ENCODE results near the gene PSMA1. TPM values are rescaled to one million over a fixed set of nuclear protein-coding genes. Genes with fewer than 3 reads are reported as not detected.
A peak's percentile ranks its signal among the peaks of the same experiment; 100 is the strongest.
"Not testable (repeated sequence)": the region's sequence is repeated elsewhere in the genome, so short reads cannot be mapped to it uniquely, and the experiment has no call there.

Gene PSMA1
- polyA plus RNA-seq (ENCODE audit: insufficient read length in 10 of 10) = 100 to 1,000 TPM; 108 to 153 (median 132) TPM
- long read RNA-seq, donor 1, transcript PSMA1-201 (10 exons, 1,505 nt) = major isoform, 59 of 80 reads
- long read RNA-seq, donor 1, partial matches to known transcripts = 14 of 80 reads
- long read RNA-seq, donor 1, other reads (novel, unspliced or antisense) = 5 of 80 reads
- long read RNA-seq, donor 2, transcript PSMA1-201 (10 exons, 1,505 nt) = major isoform, 37 of 60 reads
- long read RNA-seq, donor 2, partial matches to known transcripts = 19 of 60 reads
- long read RNA-seq, donor 2, other reads (novel, unspliced or antisense) = 0 of 60 reads
- long read RNA-seq, donor 3 = 0 reads
- long read RNA-seq, donor 4, transcript PSMA1-201 (10 exons, 1,505 nt) = major isoform, 40 of 52 reads
- long read RNA-seq, donor 4, partial matches to known transcripts = 8 of 52 reads
- long read RNA-seq, donor 4, other reads (novel, unspliced or antisense) = 0 of 52 reads
- long read RNA-seq, donor 5, transcript PSMA1-201 (10 exons, 1,505 nt) = major isoform, 49 of 62 reads
- long read RNA-seq, donor 5, partial matches to known transcripts = 12 of 62 reads
- long read RNA-seq, donor 5, other reads (novel, unspliced or antisense) = 0 of 62 reads
- long read RNA-seq, donor 6, transcript PSMA1-201 (10 exons, 1,505 nt) = major isoform, 48 of 76 reads
- long read RNA-seq, donor 6, partial matches to known transcripts = 18 of 76 reads
- long read RNA-seq, donor 6, other reads (novel, unspliced or antisense) = 5 of 76 reads
- long read RNA-seq, donor 7, transcript PSMA1-201 (10 exons, 1,505 nt) = major isoform, 27 of 44 reads
- long read RNA-seq, donor 7, partial matches to known transcripts = 13 of 44 reads
- long read RNA-seq, donor 7, other reads (novel, unspliced or antisense) = 0 of 44 reads
- long read RNA-seq, donor 8, transcript PSMA1-201 (10 exons, 1,505 nt) = major isoform, 32 of 46 reads
- long read RNA-seq, donor 8, partial matches to known transcripts = 11 of 46 reads
- long read RNA-seq, donor 8, other reads (novel, unspliced or antisense) = 0 of 46 reads
- long read RNA-seq, donor 9, transcript PSMA1-201 (10 exons, 1,505 nt) = major isoform, 10 of 10 reads
- long read RNA-seq, donor 9, partial matches to known transcripts = 0 of 10 reads
- long read RNA-seq, donor 9, other reads (novel, unspliced or antisense) = 0 of 10 reads

- peak; percentile 95 to 98 (median 97) for DNase-seq
Measured at GRCh38 chr11:14519917-14520746, at the start of gene PSMA1. PSMA1 (minus strand) TSS chr11:14520386; CDS start chr11:14520299, 87 bp downstream.

- DNase-seq = not testable (repeated sequence)
Measured at GRCh38 chr11:14569516-14569915, 49.3 kb upstream of the PSMA1 start.

GRCh38 chr11:14567064-14567651, 47.0 kb upstream of the PSMA1 start:
- no peak for DNase-seq

GRCh38 chr11:14566331-14567063, 46.3 kb upstream of the PSMA1 start:
- DNase-seq = no peak

- DNase-seq = no peak
Measured at GRCh38 chr11:14565845-14566244, 45.7 kb upstream of the PSMA1 start.

GRCh38 chr11:14555818-14556217, 35.6 kb upstream of the PSMA1 start:
- no peak for DNase-seq

GRCh38 chr11:14554959-14555358, 34.8 kb upstream of the PSMA1 start:
- peak in 2 of 3 donors; percentile 8 to 39 for DNase-seq

- DNase-seq = no peak
Measured at GRCh38 chr11:14552089-14552488, 31.9 kb upstream of the PSMA1 start.

GRCh38 chr11:14551380-14551779, 31.2 kb upstream of the PSMA1 start:
- DNase-seq = no peak

GRCh38 chr11:14549891-14550290, 29.7 kb upstream of the PSMA1 start:
- DNase-seq = no peak

GRCh38 chr11:14547440-14547839, 27.3 kb upstream of the PSMA1 start:
- DNase-seq = no peak

- DNase-seq = no peak
Measured at GRCh38 chr11:14546672-14547071, 26.5 kb upstream of the PSMA1 start.

GRCh38 chr11:14544611-14545010, 24.4 kb upstream of the PSMA1 start:
- DNase-seq = no peak

GRCh38 chr11:14543260-14543659, 23.1 kb upstream of the PSMA1 start:
- DNase-seq = no peak

- no peak for DNase-seq
Measured at GRCh38 chr11:14542324-14542723, 22.1 kb upstream of the PSMA1 start.

GRCh38 chr11:14541192-14541947, 21.2 kb upstream of the PSMA1 start:
- peak in 1 of 3 donors; percentile 46 for DNase-seq

GRCh38 chr11:14539982-14540421, 19.8 kb upstream of the PSMA1 start:
- no peak for DNase-seq

- no peak for DNase-seq
Measured at GRCh38 chr11:14538926-14539554, 18.9 kb upstream of the PSMA1 start.
